Measurements from ENCODE around the gene VDR. TPM values are rescaled to one million over a fixed set of nuclear protein-coding genes. Genes with fewer than 3 reads are reported as not detected.

VDR gene
- polyA plus RNA-seq, 1 donor from 2014 or later, result not detected

DNA sequence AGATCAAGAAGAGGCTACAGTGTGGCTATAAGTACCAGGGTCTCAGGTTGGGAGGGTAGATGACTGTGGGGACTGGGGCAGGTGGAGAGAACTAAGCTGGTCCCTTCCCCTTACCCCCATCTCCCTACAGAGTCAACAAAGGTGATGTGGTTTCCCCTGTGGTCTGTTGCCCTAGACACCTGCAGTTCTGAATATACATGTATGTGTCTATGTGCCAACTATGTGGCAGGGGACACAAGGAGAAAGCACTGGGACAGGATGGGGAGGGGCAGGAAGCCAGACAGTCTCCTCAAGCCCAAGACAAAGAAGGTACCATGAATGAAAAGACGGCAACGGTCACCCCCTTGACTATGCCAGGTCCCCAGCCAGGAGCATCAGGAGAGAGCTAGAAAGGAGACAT, 80.6 kb downstream of the VDR start:
- Histone ChIP-seq H4K20me1 (ENCODE audit: insufficient read depth) (no peaks in the 10 kb centered on the region), H2AFZ (ENCODE audit: low read depth, low read length) (no peak overlapping the region), H3K9me3 (ENCODE audit: low read length) (no peaks in the 10 kb centered on the region), H3K27ac (ENCODE audit: low read length) (no peak overlapping the region), H3K4me3 (ENCODE audit: low read length) (no peak overlapping the region), H3K79me2 (replicated peaks; ENCODE audit: insufficient read depth, low read length) (peaks cover 13% of the 10 kb centered on the region), H3F3A (ENCODE audit: insufficient read depth, low read length, poor library complexity, severe bottlenecking) (no peaks in the 10 kb centered on the region), H3K4me2 (ENCODE audit: low read length) (no peak overlapping the region), H3K9ac (ENCODE audit: low read length) (no peak overlapping the region), H3K27me3 (ENCODE audit: insufficient read depth, low read depth, low read length) (no peaks in the 10 kb centered on the region), H3K9me2 (ENCODE audit: insufficient read depth, low read length) (no peaks in the 10 kb centered on the region), H3K36me3 (ENCODE audit: insufficient read depth, low read length) (no peaks in the 10 kb centered on the region)
- TF ChIP-seq POLR2AphosphoS5 (IDR thresholded peaks at IDR 0.05), result no peak
- TF ChIP-seq, protein P1, sequence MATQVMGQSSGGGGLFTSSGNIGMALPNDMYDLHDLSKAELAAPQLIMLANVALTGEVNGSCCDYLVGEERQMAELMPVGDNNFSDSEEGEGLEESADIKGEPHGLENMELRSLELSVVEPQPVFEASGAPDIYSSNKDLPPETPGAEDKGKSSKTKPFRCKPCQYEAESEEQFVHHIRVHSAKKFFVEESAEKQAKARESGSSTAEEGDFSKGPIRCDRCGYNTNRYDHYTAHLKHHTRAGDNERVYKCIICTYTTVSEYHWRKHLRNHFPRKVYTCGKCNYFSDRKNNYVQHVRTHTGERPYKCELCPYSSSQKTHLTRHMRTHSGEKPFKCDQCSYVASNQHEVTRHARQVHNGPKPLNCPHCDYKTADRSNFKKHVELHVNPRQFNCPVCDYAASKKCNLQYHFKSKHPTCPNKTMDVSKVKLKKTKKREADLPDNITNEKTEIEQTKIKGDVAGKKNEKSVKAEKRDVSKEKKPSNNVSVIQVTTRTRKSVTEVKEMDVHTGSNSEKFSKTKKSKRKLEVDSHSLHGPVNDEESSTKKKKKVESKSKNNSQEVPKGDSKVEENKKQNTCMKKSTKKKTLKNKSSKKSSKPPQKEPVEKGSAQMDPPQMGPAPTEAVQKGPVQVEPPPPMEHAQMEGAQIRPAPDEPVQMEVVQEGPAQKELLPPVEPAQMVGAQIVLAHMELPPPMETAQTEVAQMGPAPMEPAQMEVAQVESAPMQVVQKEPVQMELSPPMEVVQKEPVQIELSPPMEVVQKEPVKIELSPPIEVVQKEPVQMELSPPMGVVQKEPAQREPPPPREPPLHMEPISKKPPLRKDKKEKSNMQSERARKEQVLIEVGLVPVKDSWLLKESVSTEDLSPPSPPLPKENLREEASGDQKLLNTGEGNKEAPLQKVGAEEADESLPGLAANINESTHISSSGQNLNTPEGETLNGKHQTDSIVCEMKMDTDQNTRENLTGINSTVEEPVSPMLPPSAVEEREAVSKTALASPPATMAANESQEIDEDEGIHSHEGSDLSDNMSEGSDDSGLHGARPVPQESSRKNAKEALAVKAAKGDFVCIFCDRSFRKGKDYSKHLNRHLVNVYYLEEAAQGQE (IDR thresholded peaks at IDR 0.05; ENCODE audit: borderline replicate concordance), result no peak
- TF ChIP-seq TAF1 (IDR thresholded peaks at IDR 0.05; ENCODE audit: low read depth), result no peak
- TF ChIP-seq SMC3 (conservative IDR thresholded peaks at IDR 0.05; ENCODE audit: poor library complexity), result no peak
- TF ChIP-seq, protein P2, sequence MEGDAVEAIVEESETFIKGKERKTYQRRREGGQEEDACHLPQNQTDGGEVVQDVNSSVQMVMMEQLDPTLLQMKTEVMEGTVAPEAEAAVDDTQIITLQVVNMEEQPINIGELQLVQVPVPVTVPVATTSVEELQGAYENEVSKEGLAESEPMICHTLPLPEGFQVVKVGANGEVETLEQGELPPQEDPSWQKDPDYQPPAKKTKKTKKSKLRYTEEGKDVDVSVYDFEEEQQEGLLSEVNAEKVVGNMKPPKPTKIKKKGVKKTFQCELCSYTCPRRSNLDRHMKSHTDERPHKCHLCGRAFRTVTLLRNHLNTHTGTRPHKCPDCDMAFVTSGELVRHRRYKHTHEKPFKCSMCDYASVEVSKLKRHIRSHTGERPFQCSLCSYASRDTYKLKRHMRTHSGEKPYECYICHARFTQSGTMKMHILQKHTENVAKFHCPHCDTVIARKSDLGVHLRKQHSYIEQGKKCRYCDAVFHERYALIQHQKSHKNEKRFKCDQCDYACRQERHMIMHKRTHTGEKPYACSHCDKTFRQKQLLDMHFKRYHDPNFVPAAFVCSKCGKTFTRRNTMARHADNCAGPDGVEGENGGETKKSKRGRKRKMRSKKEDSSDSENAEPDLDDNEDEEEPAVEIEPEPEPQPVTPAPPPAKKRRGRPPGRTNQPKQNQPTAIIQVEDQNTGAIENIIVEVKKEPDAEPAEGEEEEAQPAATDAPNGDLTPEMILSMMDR (IDR thresholded peaks at IDR 0.05; ENCODE audit: poor library complexity, severe bottlenecking), result no peak
- TF ChIP-seq RAD21 (conservative IDR thresholded peaks at IDR 0.05), result no peak
- TF ChIP-seq EP300 (conservative IDR thresholded peaks at IDR 0.05; ENCODE audit: poor library complexity, severe bottlenecking), result no peak
- no peak for TF ChIP-seq MXI1 (conservative IDR thresholded peaks at IDR 0.05; ENCODE audit: poor library complexity, severe bottlenecking)
- no peak for TF ChIP-seq EZH2 (IDR thresholded peaks at IDR 0.05; ENCODE audit: borderline replicate concordance, insufficient read depth, low read length, poor library complexity, severe bottlenecking)

DNA sequence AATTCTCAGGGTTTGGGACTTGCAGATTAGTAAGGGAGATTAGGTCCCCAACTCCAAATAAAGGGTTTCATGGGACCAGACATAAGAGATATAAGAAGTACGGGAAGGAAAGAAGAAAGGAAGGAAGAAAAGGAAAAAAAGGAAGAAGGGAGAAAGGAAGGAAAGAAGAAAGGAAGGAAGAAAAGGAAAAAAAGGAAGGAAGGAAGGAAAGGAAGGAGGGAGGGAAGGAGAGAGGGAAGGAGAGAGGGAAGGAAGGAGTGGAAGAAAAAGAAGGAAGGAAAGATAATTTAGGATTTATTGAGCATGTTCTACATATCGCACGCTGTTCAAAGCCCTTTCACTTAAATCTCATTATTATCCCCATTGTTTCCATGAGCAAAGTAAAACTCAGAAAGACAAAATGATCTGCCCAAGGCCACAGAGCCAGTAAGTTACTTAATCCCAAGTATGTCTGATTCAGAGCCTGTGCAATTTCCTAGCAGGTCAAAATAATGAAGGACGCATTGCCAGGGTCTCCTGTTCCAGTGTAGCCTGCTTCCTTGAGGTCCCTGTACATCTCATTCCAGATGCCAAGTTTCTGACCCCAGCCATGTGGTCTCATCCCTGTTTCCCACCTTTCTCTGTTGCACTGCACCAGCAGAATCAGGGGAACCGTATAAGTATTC, 81.2 kb downstream of the VDR start:
- Histone ChIP-seq H3K79me2 (replicated peaks; ENCODE audit: insufficient read depth, low read length) (peaks cover 13% of the 10 kb centered on the region), H3K27me3 (ENCODE audit: insufficient read depth, low read depth, low read length) (no peaks in the 10 kb centered on the region), H3K36me3 (ENCODE audit: insufficient read depth, low read length) (no peaks in the 10 kb centered on the region), H3K4me2 (ENCODE audit: low read length) (no peak overlapping the region), H4K20me1 (ENCODE audit: insufficient read depth) (no peaks in the 10 kb centered on the region), H3K9me3 (ENCODE audit: low read length) (no peaks in the 10 kb centered on the region), H3K9ac (ENCODE audit: low read length) (no peak overlapping the region), H2AFZ (ENCODE audit: low read depth, low read length) (no peak overlapping the region), H3K4me3 (ENCODE audit: low read length) (no peak overlapping the region), H3K9me2 (ENCODE audit: insufficient read depth, low read length) (no peaks in the 10 kb centered on the region), H3K27ac (ENCODE audit: low read length) (no peak overlapping the region), H3F3A (ENCODE audit: insufficient read depth, low read length, poor library complexity, severe bottlenecking) (no peaks in the 10 kb centered on the region)
- TF ChIP-seq EZH2 (IDR thresholded peaks at IDR 0.05; ENCODE audit: borderline replicate concordance, insufficient read depth, low read length, poor library complexity, severe bottlenecking), result no peak
- TF ChIP-seq POLR2AphosphoS5 (IDR thresholded peaks at IDR 0.05), result no peak
- no peak for TF ChIP-seq SMC3 (conservative IDR thresholded peaks at IDR 0.05; ENCODE audit: poor library complexity)
- no peak for TF ChIP-seq TAF1 (IDR thresholded peaks at IDR 0.05; ENCODE audit: low read depth)
- no peak for TF ChIP-seq MXI1 (conservative IDR thresholded peaks at IDR 0.05; ENCODE audit: poor library complexity, severe bottlenecking)
- TF ChIP-seq RAD21 (conservative IDR thresholded peaks at IDR 0.05), result no peak
- TF ChIP-seq, protein P2 (IDR thresholded peaks at IDR 0.05; ENCODE audit: poor library complexity, severe bottlenecking), result no peak
- TF ChIP-seq EP300 (conservative IDR thresholded peaks at IDR 0.05; ENCODE audit: poor library complexity, severe bottlenecking), result no peak
- TF ChIP-seq, protein P1 (IDR thresholded peaks at IDR 0.05; ENCODE audit: borderline replicate concordance), result no peak
